Measurements from ENCODE around the gene CDH23.

- no peak for TF ChIP-seq CTCF (conservative IDR thresholded peaks at IDR 0.05 in 1 of 2, IDR thresholded peaks at IDR 0.05 in 1 of 2; ENCODE audit: low read depth in 1 of 2, low read length in 2 of 2)
- TF ChIP-seq EZH2 (IDR thresholded peaks at IDR 0.05; ENCODE audit: low read length, missing control alignments), result no peak
Measured at GRCh38 chr10:71351087-71351486, 45.6 kb upstream of the CDH23 start.

All from fibroblast of lung (primary cell).